SK-N-SH (cell line): Measurements from ENCODE around the gene LRRC8D. TPM values are rescaled to one million over a fixed set of nuclear protein-coding genes. Genes with fewer than 3 reads are reported as not detected.

Experiments used
- CTCF ChIA-PET: fragments of 300-600, 350-600 bp; formaldehyde crosslinking; extraction: SDS; loops from one replicate; lab custom pipeline; 2021; lab: Yijun Ruan, JAX
- POLR2A ChIA-PET: fragments of 350-600 bp; sonication (Branson Sonifier 250); formaldehyde crosslinking; extraction: SDS; loops from one replicate; lab custom pipeline; 2020; ENCODE audit warnings: antibody characterized with exemption, inconsistent platforms; lab: Yijun Ruan, JAX
- DNase-seq: peaks from one replicate; pipeline ENCODE4 v3.0.0; 2012
- H2AFZ ChIP-seq: fragments of 200-600 bp; sonication (generic); 2 replicates; pipeline ENCODE4 v1.8.1; 2016; ENCODE audit warnings: antibody characterized with exemption, mild to moderate bottlenecking, low read depth
- H3F3A ChIP-seq: fragments of 200-600 bp; sonication (generic); replicated peaks from 2 replicates; pipeline ENCODE3; 2016; ENCODE audit warnings: antibody characterized with exemption, mild to moderate bottlenecking; ENCODE audit not compliant: insufficient read depth
- H3K27ac ChIP-seq, 2 experiments: fragments of 200-500 bp in 1 of 2; fragments of 200-600 bp in 1 of 2; sonication (Bioruptor generic) in 1 of 2; sonication (generic), shearing (Covaris generic) in 1 of 2; 2 replicates each; pipeline versions ENCODE4 v1.5.1 to v1.6.1; 2014 to 2016; ENCODE audit warnings: low read depth in 2 of 2, inconsistent platforms in 1 of 2, low read length in 1 of 2, mild to moderate bottlenecking in 1 of 2, mixed read lengths in 1 of 2
- H3K27me3 ChIP-seq: fragments of 200-600 bp; sonication (generic), shearing (Covaris generic); 2 replicates; pipeline ENCODE4 v1.6.1; 2016; ENCODE audit warnings: mixed run types; ENCODE audit not compliant: insufficient read depth
- H3K36me3 ChIP-seq, 2 experiments: fragments of 200-500 bp in 1 of 2; fragments of 200-600 bp in 1 of 2; sonication (Bioruptor generic) in 1 of 2; sonication (generic) in 1 of 2; replicated peaks in 1 of 2; 2 replicates each; pipeline versions ENCODE3 to v1.5.1; 2014 to 2016; ENCODE audit warnings: low read length in 1 of 2, mild to moderate bottlenecking in 1 of 2; ENCODE audit not compliant: insufficient read depth in 2 of 2, control insufficient read depth in 1 of 2
- H3K4me1 ChIP-seq, 2 experiments: fragments of 200-500 bp in 1 of 2; fragments of 200-600 bp in 1 of 2; sonication (Bioruptor generic) in 1 of 2; sonication (generic), shearing (Covaris generic) in 1 of 2; 2 replicates each; pipeline versions ENCODE4 v1.5.1 to v1.6.1; 2014 to 2016; ENCODE audit warnings: low read depth in 1 of 2, low read length in 1 of 2, mixed run types in 1 of 2; ENCODE audit not compliant: insufficient read depth in 2 of 2, control insufficient read depth in 1 of 2
- H3K4me2 ChIP-seq: fragments of 200-600 bp; sonication (generic), shearing (Covaris generic); 2 replicates; pipeline ENCODE4 v1.6.1; 2017; ENCODE audit warnings: mixed run types
- H3K4me3 ChIP-seq, 2 experiments: fragments of 200-500 bp in 1 of 2; fragments of 200-600 bp in 1 of 2; sonication (Bioruptor generic) in 1 of 2; sonication (generic), shearing (Covaris generic) in 1 of 2; 2 replicates each; pipeline versions ENCODE4 v1.5.1 to v1.8.1; 2014 to 2016; ENCODE audit warnings: low read depth in 2 of 2, inconsistent platforms in 1 of 2, low read length in 1 of 2, mild to moderate bottlenecking in 1 of 2, mixed read lengths in 1 of 2, moderate library complexity in 1 of 2
- H3K79me2 ChIP-seq: fragments of 200-600 bp; sonication (generic); 2 replicates; pipeline ENCODE4 v1.8.1; 2017; ENCODE audit warnings: mild to moderate bottlenecking; ENCODE audit not compliant: insufficient read depth
- H3K9ac ChIP-seq: fragments of 200-600 bp; sonication (generic); 2 replicates; pipeline ENCODE4 v1.6.1; 2017; ENCODE audit warnings: mixed run types
- H3K9me2 ChIP-seq: fragments of 200-600 bp; sonication (generic); 2 replicates; pipeline ENCODE4 v1.6.1; 2017; ENCODE audit warnings: mixed run types
- H3K9me3 ChIP-seq: fragments of 200-600 bp; sonication (generic); 2 replicates; pipeline ENCODE4 v1.6.1; 2017; ENCODE audit warnings: mixed run types, mild to moderate bottlenecking, moderate library complexity
- H4K20me1 ChIP-seq: fragments of 200-600 bp; sonication (generic); 2 replicates; pipeline ENCODE4 v1.6.1; 2017; ENCODE audit warnings: mild to moderate bottlenecking, mixed run types; ENCODE audit not compliant: insufficient read depth
- CTCF ChIP-seq: fragments of 200-600 bp; sonication (generic); IDR thresholded peaks from 2 replicates; pipeline ENCODE4 v1.6.1; 2017; ENCODE audit warnings: antibody characterized with exemption, mild to moderate bottlenecking, moderate library complexity
- EP300 ChIP-seq, 2 experiments: IDR thresholded peaks; 2 replicates each; pipeline versions ENCODE4 v1.4.0 to v1.6.1; 2012; ENCODE audit warnings: borderline replicate concordance in 1 of 2, low read depth in 1 of 2, low read length in 1 of 2
- FOSL2 ChIP-seq: IDR thresholded peaks from 2 replicates; pipeline ENCODE4 v1.4.0; 2012; ENCODE audit warnings: low read depth, mild to moderate bottlenecking, moderate library complexity, borderline replicate concordance
- JUND ChIP-seq: IDR thresholded peaks from 2 replicates; pipeline ENCODE4 v1.4.0; 2012
- NFIC ChIP-seq: IDR thresholded peaks from 2 replicates; pipeline ENCODE4 v1.4.0; 2012; ENCODE audit warnings: borderline replicate concordance
- RAD21 ChIP-seq: IDR thresholded peaks from 2 replicates; pipeline ENCODE4 v1.6.1; 2012; ENCODE audit warnings: mild to moderate bottlenecking, low read length
- REST ChIP-seq: IDR thresholded peaks from 2 replicates; pipeline ENCODE4 v1.6.1; 2012; ENCODE audit warnings: mild to moderate bottlenecking, low read depth, low read length, moderate library complexity
- SMC3 ChIP-seq: IDR thresholded peaks from 2 replicates; pipeline ENCODE4 v1.6.1; 2012; ENCODE audit warnings: low read depth, low read length, improper control_type of control experiment
- USF1 ChIP-seq: IDR thresholded peaks from 2 replicates; pipeline ENCODE4 v1.4.0; 2012; ENCODE audit warnings: low read depth, borderline replicate concordance
- WGBS: methylation state at CpG from one replicate; pipeline ENCODE4 v1.1.6; 2017; ENCODE audit warnings: low lambda C conversion rate; 5-methylcytosine and 5-hydroxymethylcytosine counted together
- polyA plus RNA-seq, 3 experiments: library from polyadenylated mRNA; depleted of rRNA; stranded (reverse); fragments of >200 nt; gene quantifications; 2 replicates each; pipeline ENCODE4 v1.2.3, GENCODE V29; 2012

The LRRC8D gene
- polyA plus RNA-seq, 1 of the 3 experiments (the other 2 are of a cell fraction): 15.0 TPM

GRCh38 chr1:89802841-89803240, 18.0 kb upstream of the LRRC8D start:
- no peaks in the 10 kb centered on the region for H3K36me3 ChIP-seq
- H3K9me2 ChIP-seq: no peaks in the 10 kb centered on the region
- no peaks in the 10 kb centered on the region for H3K27me3 ChIP-seq
- H3K9ac ChIP-seq: no peak overlapping the region
- peaks cover 3% of the 10 kb centered on the region for H3F3A ChIP-seq
- H3K4me1 ChIP-seq: peaks cover 0 to 2% of the 10 kb centered on the region in 2 experiments; a peak in 1 of 4 replicates
- no peaks in the 10 kb centered on the region for H3K9me3 ChIP-seq
- DNase-seq: no peak
- no peak overlapping the region for H3K4me2 ChIP-seq
- H3K27ac ChIP-seq: no peak overlapping the region
- 6% methylated on average over 2 of the region's 2 CpGs for WGBS
- ChIA-PET POLR2A (no interaction called here), CTCF (interaction anchor here (0.6 to 2.6 kb wide), 8 partner anchors 17 to 300 kb away, joined by 3 to 31 read pairs (median 4); partner anchors contain the start of gene LRRC8D)
- TF ChIP-seq EP300 (IDR thresholded peaks at IDR 0.05; ENCODE audit: borderline replicate concordance in 1 of 2, low read depth in 1 of 2, low read length in 1 of 2): no peak
- TF ChIP-seq NFIC: 0 out of 2 replicates have a peak, but pooled peaks have one; percentile 8
- TF ChIP-seq FOSL2: peak; percentile 26; the same call in 1 of the 2 replicates
- H3K4me3 ChIP-seq: no peak overlapping the region
- no peaks in the 10 kb centered on the region for H3K79me2 ChIP-seq
- H2AFZ ChIP-seq: no peak overlapping the region
- H4K20me1 ChIP-seq: no peaks in the 10 kb centered on the region

- H3K36me3 ChIP-seq: no peaks in the 10 kb centered on the region
- no peaks in the 10 kb centered on the region; a peak in 1 of 4 replicates for H3K4me1 ChIP-seq
- H3K9me2 ChIP-seq: no peaks in the 10 kb centered on the region
- ChIA-PET CTCF (interaction anchor here (0.6 to 2.6 kb wide), 51 partner anchors 8 to 742 kb away, joined by 3 to 42 read pairs (median 5); partner anchors contain the start of genes GBP6 and LRRC8D), POLR2A (no interaction called here)
- no peak overlapping the region for H2AFZ ChIP-seq
- H4K20me1 ChIP-seq: no peaks in the 10 kb centered on the region
- H3K79me2 ChIP-seq: no peaks in the 10 kb centered on the region
- no peak overlapping the region for H3K27ac ChIP-seq
- H3K9me3 ChIP-seq: no peaks in the 10 kb centered on the region
- peak overlapping the region in 1 of 2 experiments; percentile 24; a peak in 1 of 4 replicates for H3K4me3 ChIP-seq
- TF ChIP-seq SMC3 (peak; percentile 96), FOSL2 (peak; percentile 65), JUND (peak; percentile 29; the same call in 1 of the 2 replicates), RAD21 (peak; percentile 96), EP300 (IDR thresholded peaks at IDR 0.05; ENCODE audit: borderline replicate concordance in 1 of 2, low read depth in 1 of 2, low read length in 1 of 2) (no peak), CTCF (peak; percentile 95), USF1 (no peak), REST (0 out of 2 replicates have a peak, but pooled peaks have one; percentile 9)
- no peak overlapping the region for H3K9ac ChIP-seq
- no peaks in the 10 kb centered on the region for H3K27me3 ChIP-seq
- H3K4me2 ChIP-seq: no peak overlapping the region
- DNase-seq: peak; percentile 75
- WGBS: under 1% methylated on average over 4 of the region's 4 CpGs
- peaks cover 3% of the 10 kb centered on the region for H3F3A ChIP-seq
Observed at GRCh38 chr1:89804642-89805237, 16.1 kb upstream of the LRRC8D start.
